Activated CD4-positive, alpha-beta T cell treated with anti-CD3 and anti-CD28 coated beads, Interleukin-2, amount 50 U/mL, for 4 hours (primary cell): ENCODE data around the gene VNN1.
"Not testable (repeated sequence)": the region's sequence is repeated elsewhere in the genome, so short reads cannot be mapped to it uniquely, and the experiment has no call there.

Experiments
- DNase-seq, 2 experiments: peaks; one replicate each; pipeline ENCODE4 v3.0.0-alpha.2; 2020

The VNN1 gene

DNA sequence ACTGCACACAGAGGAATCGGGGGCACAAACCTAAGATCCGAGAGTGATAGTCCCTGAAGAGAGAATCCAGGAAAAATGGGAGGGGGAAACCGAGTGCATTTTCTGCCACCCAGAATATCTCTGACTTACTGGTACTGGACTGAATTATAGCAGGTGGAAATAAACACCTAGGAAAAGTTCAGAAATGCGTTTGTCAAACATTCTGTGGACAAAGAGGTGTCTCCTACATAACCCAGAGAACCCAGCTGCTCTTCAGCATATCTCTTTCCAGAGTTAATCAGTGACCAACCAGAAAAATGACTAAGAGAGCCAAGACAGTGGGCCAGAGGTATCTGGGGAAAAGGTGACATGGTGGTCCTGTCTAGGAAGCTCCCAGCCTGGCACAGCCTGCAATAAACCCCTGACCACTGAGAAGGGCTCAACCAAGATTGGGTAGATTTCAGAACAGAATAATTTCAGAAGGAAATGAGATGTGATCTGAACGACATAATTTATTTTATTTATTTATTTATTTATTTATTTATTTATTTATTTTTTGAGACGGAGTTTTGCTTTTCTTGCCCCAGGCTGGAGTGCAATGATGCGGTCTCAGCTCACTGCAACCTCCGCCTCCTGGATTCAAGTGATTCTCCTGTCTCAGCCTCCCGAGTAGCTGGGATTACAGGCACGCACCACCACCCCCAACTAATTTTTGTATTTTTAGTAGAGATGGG is 6.0 kb upstream of the VNN1 start:
- DNase-seq = no peak

DNA sequence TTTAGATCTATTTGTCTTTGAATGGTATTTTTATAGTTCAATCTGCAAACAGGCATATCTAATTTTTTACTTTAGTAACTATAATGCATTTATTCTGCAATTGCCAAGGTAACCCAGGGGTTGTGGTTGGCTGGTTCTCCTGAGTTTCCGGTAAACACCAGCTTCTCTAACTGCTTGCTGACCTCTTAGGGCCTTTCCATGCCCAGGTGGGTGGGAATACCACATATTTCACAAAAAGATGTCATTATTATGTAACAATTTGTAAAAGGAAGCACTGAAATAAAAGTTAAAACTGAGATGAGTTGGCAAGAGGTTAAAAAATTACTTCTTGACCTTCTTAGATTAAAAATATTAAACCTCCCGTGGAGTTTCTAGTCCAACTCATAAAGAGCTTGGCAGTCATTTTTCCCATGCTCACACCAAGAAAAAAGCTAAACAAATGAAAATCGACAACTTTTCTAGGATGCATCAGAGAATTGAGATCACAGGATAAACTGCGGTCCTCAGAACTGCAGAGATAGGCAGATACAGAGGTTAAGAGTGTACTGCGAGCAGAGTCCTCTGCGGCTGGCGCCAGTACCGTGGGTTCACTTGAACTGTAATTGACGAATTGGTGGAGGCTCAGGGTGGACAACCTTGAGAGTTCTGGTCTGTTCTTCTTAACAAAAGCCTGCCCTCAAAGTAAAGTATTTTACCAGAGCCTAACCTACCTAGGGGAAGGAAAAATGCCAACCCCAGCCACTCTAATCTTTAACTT is 2.2 kb upstream of the VNN1 start:
- no peak for DNase-seq

DNA sequence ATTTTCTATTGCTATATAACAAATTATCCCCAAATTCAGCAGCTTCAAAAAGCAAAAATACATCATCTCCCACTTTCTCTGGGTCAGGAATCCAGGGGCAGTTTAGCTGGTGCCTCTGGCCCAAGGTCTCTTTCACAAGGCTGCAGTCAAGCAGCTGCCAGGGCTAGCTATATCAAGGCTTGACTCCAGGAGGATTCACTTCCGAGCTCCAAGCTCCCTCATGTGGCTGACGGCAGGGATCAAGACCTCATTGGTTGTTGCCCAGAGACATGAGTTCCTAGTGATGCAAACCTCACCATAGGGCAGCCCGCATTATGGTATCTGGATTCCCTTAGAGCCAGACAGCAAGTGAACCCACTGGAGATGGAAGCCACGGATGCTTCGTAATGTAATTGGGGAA is 1.3 kb upstream of the VNN1 start:
- DNase-seq = no peak

DNA sequence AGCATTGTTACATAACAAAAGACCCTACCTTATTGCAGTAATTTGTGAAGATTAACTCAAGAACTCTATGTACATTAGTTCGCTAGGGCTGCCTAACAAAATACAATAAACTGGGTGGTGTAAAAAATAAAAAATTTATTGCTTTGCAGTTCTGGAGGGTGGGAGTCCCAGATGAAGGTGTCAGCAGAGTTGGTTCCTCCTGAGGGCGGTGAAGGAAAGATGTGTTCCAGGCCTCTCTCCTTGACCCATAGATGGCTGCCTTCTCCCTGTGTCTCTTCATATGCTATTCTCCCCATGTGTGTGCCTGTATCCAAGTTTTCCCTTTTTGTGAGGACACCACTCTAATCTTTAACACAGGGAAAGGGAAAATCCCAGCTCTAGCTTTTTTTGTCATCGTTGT is 305 bp upstream of the VNN1 start:
- no peak for DNase-seq

DNA sequence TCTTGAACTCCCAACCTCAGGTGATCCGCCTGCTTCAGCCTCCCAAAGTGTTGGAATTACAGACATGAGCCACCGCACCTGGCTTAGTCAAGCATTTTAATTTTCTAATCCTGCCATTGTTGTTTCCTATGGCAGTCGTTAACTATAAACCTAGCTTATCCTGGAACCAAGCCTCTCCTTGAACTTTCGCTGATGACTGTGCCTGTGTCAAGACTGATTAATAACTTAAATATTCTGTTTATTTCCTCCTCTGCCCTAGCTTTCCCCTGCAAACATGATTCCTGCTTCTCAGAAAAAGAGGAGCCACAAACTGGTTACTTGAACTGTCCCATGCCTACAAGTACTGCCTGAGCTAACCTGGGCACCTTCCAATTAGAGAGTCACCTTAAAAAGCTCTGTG is 1.5 kb downstream of the VNN1 start:
- DNase-seq = no peak

DNA sequence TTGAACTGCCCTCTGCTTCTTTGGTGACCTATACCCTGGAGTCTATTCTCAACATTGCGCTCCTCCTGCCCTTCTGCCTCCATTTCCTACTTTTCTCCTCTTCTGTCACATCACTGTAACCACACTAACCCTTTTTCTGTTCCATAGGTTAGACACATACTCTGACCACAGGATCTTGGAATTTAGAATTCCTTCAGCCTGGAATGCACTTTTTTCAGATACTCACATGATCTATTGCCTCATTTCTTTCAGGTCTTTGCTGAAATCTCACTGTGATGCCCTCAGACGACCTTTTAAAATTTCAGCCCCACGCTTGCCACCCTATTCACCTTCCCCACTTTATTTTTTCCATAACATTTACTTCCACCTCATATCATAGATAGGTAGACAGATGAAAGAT is 5.1 kb downstream of the VNN1 start:
- DNase-seq = no peak

DNA sequence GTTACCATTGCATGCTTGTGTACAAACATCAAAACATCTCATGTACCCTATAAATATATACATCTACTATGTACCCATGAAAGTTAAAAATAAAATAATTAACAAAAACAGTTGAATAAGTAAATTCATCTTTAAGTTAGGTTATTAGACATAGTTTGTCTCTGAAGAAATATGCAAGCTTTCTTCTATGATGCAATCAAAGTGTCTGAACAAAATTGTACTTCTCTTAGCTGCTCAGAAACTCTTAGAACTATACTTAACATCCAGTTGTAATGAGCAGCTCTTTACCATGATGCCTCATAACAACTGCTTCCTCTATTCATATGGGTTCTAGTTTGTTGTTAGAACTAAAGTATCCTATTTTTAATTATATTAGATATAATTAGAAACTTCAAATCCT is 5.9 kb downstream of the VNN1 start:
- DNase-seq = no peak

DNA sequence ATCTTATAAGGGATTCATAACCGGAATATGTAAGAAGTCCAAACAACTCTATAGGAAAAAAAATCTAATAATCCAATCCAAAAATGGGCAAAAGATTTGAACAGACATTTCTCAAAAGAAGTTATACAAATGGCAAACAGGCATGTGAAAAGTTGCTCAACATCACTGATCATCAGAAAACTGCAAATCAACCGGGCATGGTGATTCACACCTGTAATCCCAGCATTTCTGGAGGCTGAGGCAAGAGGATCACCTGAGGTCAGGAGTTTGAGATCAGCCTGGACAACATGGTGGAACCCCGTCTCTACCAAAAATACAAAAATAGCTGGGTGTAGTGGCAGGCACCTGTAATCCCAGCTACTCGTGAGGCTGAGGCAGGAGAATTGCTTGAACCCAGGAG is 7.1 kb downstream of the VNN1 start:
- DNase-seq = not testable (repeated sequence)

DNA sequence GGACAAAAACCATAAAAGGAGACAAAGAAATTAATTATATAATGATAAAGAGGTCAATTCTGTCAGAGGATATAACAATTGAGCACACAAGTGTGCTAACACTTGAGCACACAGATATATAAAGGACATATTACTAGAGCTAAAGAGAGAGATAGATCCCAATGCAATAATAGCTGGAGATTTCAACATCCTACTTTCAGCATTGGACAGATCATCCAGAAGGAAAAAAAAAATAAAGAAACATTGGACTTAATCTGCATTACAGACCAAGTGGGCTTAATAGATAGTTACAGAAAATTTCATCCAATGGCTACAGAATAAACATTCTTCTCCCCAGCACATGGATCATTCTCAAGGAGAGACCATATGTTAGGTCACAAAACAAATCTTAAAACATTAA is 9.9 kb downstream of the VNN1 start:
- DNase-seq = no peak

DNA sequence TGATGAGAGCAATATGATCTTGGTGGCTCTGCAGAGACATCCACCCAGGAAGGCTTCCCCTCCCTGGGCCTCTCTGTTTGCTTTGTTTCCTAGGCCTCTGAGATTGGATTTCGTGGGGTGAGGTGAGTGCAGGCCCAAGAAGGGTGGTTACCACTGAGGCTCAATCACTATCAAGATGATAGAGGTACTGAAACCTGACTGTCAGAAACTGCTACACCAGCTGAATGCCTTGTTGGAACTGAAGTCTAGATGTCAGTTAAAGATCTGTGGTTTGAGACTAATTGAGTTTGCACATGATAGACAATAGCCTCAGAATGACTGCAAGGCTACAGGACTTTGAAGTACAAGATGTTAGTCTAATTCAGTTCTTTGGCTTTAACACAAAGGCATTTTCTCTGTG is 15.2 kb downstream of the VNN1 start:
- DNase-seq = no peak

DNA sequence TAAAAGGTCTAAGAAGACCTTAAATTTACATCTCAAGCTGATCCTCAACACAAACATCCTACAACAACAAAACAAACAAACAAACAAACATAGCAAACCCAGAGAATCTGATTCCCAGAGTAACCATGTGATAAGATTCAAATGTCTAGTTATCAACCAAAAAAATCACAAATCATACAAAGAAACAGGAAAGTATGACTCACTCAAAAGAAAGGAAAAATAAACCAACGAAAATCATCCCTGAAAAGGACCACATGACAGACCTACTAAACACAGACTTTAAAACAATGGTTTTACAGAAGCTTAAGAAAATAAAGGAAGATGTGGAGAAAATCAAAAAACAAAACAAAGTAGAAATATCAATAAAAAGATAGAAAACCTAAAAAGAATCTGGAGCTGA is 18.1 kb downstream of the VNN1 start:
- DNase-seq = no peak

DNA sequence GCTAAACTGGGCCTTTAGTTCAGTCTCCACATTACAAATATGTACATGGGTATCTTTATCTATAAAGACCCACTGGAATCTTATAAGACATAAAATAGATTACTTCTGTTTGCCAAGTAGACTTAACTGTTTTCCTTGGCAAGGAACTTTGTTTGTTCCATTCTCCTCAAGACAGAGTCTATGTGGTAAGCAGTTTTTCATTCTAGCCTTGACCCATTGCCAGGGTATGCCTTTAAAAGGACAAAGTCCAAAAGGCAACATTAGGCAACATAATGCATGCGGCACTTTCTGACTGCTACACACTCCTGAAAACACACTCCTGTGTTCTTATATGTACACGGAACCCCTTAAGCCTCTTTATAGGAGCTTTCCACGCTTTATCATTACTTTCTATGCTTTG is 20.4 kb downstream of the VNN1 start:
- no peak for DNase-seq

DNA sequence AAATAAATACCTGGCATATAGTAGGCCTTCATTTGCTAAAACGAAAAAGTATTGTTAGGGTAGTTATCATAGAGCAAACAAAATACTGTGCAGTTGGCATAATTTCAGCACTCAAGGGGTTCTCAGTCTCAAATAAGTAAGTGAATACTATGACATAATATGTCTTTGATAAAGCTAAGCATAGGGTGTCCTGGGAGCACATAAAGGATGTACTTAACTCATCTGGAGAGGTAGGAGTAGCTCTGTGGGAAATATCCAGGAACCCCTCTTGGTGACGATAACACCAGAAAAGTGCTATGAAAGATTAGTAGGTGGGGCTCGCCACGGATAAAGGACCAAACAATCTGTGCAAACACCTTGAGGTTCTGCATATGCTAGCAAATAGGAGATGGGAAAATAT is 23.2 kb downstream of the VNN1 start:
- no peak for DNase-seq

DNA sequence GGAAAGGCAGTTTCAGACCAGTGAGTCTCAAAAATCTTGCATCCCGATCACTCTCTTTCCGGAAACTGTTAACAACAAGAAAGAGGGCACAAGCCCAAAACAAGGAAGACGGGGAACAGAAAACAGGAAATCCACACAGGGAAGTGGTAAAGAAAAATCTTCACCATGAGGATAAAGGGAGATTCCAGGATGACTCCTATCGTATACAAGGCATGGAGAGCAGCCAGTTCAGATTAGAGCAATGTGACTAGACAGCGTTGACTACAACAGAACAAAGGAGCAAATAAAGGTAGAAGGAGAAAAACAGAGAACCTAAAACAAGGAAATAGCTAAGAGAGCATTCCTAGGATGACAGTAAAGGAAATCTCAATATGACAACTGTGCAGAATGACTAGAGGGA is 26.5 kb downstream of the VNN1 start:
- DNase-seq = no peak

DNA sequence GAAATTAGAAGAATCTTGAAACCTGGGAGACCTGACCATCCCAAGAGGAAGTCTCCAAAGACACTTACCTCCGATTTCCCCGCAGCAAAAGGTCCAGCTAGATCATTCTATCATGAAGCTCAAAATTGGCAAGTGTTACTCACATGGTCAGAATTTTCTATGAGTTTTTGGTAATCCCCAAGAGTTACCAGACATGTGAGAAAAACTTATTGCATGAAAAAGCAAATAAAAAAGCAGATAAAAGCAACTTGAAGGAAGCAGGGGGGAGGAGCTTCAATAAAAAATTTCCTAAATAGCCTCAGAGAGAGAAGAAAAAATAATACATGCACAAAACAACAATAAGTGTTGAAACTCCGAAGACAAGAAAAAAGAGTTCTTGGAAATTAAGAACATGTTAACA is 27.3 kb downstream of the VNN1 start:
- DNase-seq = no peak

DNA sequence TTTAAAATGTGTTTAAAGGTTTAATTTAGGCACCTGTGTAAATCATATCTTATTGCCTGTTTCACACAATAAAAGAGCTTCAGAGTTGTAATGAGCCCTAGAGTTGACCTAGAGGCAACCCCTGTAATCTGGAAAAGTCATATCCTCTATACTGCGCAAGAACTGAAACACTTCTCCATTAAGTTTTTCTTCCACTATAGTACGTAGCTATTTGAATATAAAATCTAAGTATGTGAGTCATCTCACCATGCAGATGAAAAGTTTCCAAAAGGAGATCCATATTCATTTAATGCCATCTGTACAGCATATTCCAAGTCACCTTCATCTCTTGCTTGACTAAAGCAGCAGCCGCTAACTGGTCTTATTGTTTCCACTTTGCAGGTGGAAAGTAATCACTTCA is 28.8 kb downstream of the VNN1 start:
- DNase-seq = no peak

DNA sequence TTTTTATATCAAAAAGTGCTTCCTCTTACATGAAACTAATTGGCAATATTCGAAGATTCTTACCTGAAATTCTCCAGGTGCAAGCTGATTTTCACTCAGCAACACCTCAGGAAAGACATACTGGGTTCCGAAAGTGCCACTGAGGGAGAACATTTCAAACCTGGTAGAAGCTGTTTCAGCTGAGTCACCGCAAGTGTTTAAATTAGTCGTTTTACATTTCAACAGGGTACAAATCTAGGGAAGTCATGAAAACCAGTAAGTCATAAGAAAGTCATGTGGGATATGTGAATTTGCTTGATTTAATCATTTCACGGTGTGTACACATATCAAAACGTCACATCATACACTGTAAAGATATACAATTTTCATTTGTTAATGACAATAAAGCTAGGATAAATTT is 29.6 kb downstream of the VNN1 start:
- no peak for DNase-seq

DNA sequence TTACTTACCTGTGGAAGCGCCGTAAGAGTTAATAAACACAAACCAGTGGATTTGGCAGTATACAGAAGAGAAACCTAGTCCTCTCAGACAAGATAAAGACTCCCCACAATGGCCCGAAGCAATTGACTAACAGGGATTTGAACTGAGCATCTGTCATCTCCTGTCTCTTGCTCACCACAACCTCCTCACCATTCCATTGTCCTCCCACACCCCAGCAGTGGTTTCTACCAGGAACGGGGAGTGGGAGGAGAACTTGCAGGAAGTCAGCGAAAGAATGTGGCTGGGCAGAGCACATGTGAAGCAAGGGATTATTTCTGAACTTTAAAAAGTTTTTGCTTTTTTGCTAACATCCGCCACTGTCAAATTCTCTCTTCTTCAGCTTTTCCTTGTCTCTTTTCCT is 30.3 kb downstream of the VNN1 start:
- DNase-seq = no peak

DNA sequence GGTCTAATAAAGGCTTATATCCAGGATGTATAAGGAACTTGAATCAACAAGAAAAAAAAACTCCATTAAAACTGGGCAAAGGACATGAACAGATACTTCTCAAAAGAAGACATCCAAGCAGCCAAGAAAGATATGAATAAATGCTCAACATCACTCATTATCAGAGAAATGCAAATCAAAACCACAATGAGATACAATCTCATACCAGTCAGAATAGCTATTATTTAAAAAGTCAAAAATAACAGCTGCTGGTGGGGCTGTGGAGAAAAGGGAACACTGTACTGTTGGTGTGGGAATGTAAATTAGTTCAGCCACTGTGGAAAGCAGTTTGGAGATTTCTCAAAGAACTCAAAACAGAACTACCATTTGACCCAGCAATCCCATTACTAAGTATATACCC is 34.8 kb downstream of the VNN1 start:
- DNase-seq = not testable (repeated sequence)

DNA sequence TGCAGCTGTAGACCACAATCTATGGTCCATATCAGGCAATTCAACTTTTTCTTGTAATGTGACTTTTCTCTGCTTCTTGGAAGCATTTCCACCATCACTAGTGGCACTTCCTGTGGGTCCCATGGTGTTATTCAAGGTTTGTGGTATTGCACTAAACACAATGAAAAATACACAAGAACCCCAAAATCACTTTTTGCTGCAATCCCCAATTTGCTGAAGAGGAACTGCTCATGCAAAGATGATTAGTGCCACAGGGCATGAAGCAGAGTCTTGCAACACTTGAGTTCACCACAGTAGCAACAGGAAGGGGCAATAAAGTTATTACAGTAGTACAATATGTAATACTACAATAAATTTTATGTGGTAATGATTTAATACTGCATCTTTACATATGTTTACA is 38.1 kb downstream of the VNN1 start:
- DNase-seq = no peak

DNA sequence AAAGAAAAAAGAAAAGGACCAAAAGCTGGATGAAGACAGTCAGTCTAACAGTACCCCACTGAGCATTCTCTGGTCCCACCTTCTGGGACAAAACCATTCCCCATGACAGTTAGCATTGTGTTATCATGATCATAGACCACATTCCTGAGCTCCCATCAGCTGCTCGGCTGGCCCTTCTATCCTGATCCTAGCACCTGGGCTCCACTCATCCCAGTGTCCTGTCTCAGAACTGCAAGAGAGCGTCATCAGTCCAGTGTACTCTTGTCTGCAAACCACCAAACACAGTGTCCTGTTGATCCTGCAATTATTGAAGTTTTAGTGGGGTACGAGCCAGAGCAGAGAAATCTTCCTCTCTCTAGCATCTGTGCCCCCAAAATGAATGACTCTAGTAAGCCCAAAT is 38.9 kb downstream of the VNN1 start:
- DNase-seq = no peak

DNA sequence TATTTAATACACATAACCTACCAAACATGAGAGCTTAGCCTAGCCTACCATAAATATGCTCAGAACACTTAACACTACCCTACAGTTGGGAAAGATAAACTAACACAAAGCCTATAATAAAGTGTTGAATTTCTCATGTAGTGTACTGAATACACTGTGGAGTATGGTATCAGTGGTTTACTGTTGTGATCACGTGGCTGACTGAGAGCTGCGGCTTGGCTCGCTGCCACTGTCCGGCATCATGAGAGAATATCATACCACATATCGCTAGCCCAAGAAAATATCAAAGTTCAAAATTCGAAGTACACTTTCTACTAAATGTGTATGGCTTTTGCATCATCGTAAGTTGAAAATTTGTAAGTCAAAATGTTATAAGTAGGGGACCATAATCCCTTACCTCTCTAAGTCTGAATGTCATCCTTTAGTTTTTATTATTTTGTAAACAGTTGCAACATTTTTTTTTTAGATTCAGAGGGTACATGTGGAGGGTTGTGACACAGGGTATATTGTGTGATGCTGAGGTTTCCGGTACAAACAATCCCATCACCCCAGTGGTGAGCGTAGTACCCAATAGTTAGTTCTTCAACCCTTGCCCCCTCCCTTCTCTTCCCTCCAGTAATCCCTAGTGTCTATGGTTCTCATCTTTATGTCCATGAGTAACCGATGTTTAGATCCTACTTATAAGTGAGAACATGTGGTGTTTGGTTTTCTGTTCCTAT is 40.3 kb downstream of the VNN1 start:
- DNase-seq = no peak

DNA sequence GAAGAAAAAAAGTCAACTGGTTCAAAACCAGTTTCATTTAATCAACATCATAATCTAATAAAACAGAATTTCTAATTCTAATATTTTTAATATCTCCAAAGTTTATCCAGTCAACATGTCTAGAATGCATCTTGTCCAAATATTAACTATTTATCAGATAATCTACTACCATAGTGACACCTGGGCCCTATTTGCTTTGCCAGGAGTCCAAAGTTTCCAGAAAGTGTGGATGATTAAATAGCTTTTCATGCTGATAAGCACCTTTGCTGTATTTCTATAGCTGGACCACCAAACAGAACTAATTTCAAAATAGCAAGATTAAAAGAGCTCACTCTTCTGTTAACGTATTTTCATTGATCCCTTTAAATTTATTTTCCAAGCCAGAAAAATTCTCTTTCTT is 42.6 kb downstream of the VNN1 start:
- DNase-seq = no peak

DNA sequence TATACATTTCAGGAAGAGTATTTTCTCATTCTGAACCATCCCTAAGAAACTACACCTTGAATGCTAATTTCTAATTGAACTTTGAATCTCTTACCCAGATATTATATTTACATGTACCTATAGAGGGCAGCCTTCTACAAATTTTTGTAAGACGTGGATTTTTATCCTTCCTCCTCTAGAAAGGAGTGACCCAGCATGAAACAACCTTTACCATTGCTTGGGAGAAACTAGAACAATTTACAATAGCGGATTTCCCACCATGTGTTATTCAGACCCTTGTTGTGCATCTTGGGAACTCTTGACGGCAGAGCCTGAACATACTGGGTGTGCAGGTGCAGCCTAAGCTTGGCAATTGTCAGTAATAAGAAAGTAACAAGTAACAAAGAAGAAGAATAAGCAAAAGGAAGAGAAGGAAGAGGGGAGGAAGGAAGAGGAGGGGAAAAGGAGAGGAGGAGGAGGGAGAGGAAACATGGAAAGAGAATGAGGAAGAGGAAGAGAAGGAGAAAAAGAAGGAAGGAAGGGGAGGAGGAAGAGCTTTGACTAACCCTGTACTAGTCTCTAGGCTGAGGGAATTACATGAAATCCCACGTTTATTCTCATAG is 44.1 kb downstream of the VNN1 start:
- no peak for DNase-seq
